Pancreas (tissue), 10 donors: Measurements from ENCODE around the gene RIPOR2. TPM values are rescaled to one million over a fixed set of nuclear protein-coding genes. Genes with fewer than 3 reads are reported as not detected.

Experiments
- ATAC-seq, 4 donors: fragments of 200-7000 bp; cut with Tn5 transposase; one replicate each; pipeline versions ENCODE4 v1.8.0 to v1.9.1; 2020; ENCODE audit warnings: mild to moderate bottlenecking in 4 of 4, moderate library complexity in 4 of 4
- DNase-seq, 6 donors: peaks; one replicate each; pipeline ENCODE4 v3.0.0-alpha.2; 2020
- FAIRE-seq: peaks from 2 replicates; lab custom pipeline; 2012; peaks lifted over from hg19 to GRCh38; lab: Jason Lieb, UNC
- H3K27ac ChIP-seq, 4 donors: fragments of 200-600 bp; sonication (generic); 1 replicate in 3 of 4; 2 replicates in 1 of 4; pipeline versions ENCODE4 v1.5.0 to v1.8.0; 2020
- H3K27me3 ChIP-seq, 4 donors: fragments of 200-600 bp; one replicate each; pipeline ENCODE4 v1.8.0; 2021
- H3K36me3 ChIP-seq, 3 donors: fragments of 200-600 bp; sonication (generic) in 1 of 3; one replicate each; pipeline versions ENCODE4 v1.5.0 to v1.8.0; 2020 to 2021
- H3K4me1 ChIP-seq, 3 donors: fragments of 200-600 bp; one replicate each; pipeline ENCODE4 v1.8.0; 2021
- H3K4me3 ChIP-seq, 4 donors: fragments of 200-600 bp; sonication (generic) in 2 of 4; one replicate each; pipeline versions ENCODE4 v1.5.0 to v1.8.0; 2020 to 2021
- H3K9me3 ChIP-seq, 4 donors: fragments of 200-600 bp; one replicate each; pipeline ENCODE4 v1.8.0; 2021
- CTCF ChIP-seq, 4 donors: fragments of 200-600 bp; sonication (generic) in 3 of 4; IDR thresholded peaks; one replicate each; pipeline versions ENCODE4 v1.5.0 to v1.8.0; 2021; ENCODE audit warnings: antibody characterized with exemption in 4 of 4
- WGBS, 2 donors: extraction: QIAGEN DNeasy Blood & Tissue Kit; methylation state at CpG; one replicate each; pipeline ENCODE4 v1.1.7; 2013; 5-methylcytosine and 5-hydroxymethylcytosine counted together
- intact Hi-C, 3 donors: fragments of 100-400 bp; cut with DNase I; formaldehyde crosslinking; loops; one replicate each; pipeline versions ENCODE4 v1.11.1 to v1.14.2; 2022
- polyA plus RNA-seq, 2 donors: library from polyadenylated mRNA; stranded (reverse); fragments of 200-250 nt; gene quantifications; one replicate each; pipeline ENCODE4 v1.2.3, GENCODE V29; 2013
- total RNA-seq, 6 donors: library from RNA; stranded (reverse); fragmentation: NEBNext Ultra II Directional in 4 of 6; extraction: Animal tissue kit (Norgen Biotek cat#: 25700) in 4 of 6; gene quantifications; one replicate each; pipeline versions ENCODE4 v1.2.1 to v1.2.4, GENCODE V29; 2021 to 2023
- donor health status: healthy with polysubstance abuse.
- donor health status: DM: no; HTN: no; CAD: no; lungs with moderate emphysema.
- donor health status: DM: no; HTN: no; CAD: no.
- donor health status: control.
- donor health status: control.
- donor health status: Bipolar disorder and iron deficiency.
- donor health status: DM: yes; HTN: yes; CAD: no.
- donor health status: DM: no; HTN: no; CAD: no.
- donor health status: DM: no; HTN: no; CAD: no.
- donor health status: DM: yes; HTN: yes; CAD: no.

RIPOR2 gene
- total and polyA plus RNA-seq, 8 donors, result 0.28 to 3.7 (median 1.00) TPM

- intact Hi-C loops, result no loop called here
- no peak for TF ChIP-seq CTCF (IDR thresholded peaks at IDR 0.05)
- Histone ChIP-seq H3K36me3 (no peaks in the 10 kb centered on the region), H3K27me3 (no peaks in the 10 kb centered on the region), H3K9me3 (no peaks in the 10 kb centered on the region), H3K27ac (no peak overlapping the region), H3K4me1 (no peaks in the 10 kb centered on the region), H3K4me3 (no peak overlapping the region)
- no peak for ATAC-seq
- DNase-seq, result no peak
- no peak for FAIRE-seq
- 87 to 90% methylated on average over 6 of the region's 6 CpGs for WGBS, 2 donors
Measured at GRCh38 chr6:24963887-24964570, 28.3 kb upstream of the RIPOR2 start.

- Histone ChIP-seq H3K4me1 (no peaks in the 10 kb centered on the region), H3K36me3 (no peaks in the 10 kb centered on the region), H3K4me3 (no peak overlapping the region), H3K27me3 (no peaks in the 10 kb centered on the region), H3K9me3 (no peaks in the 10 kb centered on the region), H3K27ac (no peak overlapping the region)
- WGBS, 2 donors, result 69 to 82% methylated on average over 1 of the region's 1 CpG
- DNase-seq, result no peak
- FAIRE-seq, result no peak
- intact Hi-C loops, result no loop called here
- ATAC-seq, result no peak
- TF ChIP-seq CTCF (IDR thresholded peaks at IDR 0.05), result no peak
Measured at GRCh38 chr6:24963339-24963738, 27.6 kb upstream of the RIPOR2 start.

DNA sequence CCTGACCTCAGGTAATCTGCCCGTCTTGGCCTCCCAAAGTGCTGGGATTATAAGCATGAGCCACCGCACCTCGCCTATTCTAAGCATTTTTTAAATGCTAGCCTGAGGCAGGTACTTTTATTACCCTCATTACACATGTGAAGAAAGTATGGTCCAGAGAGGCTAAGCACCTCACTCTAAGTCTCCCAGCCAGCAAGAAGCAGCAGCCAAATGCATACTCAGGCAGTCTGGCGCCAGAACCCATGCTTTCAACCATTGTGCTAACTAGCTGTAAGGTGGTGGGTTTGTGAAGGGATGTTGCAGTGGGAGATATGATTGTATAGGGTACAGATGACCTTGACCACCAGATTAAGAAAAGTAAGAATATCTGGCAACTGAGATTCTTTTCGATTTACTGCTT, 26.1 kb upstream of the RIPOR2 start:
- ATAC-seq, result no peak
- H3K27ac ChIP-seq, result no peak overlapping the region
- no peaks in the 10 kb centered on the region for H3K9me3 ChIP-seq
- TF ChIP-seq CTCF (IDR thresholded peaks at IDR 0.05), result no peak
- intact Hi-C loops, result no loop called here
- DNase-seq, result no peak
- no peaks in the 10 kb centered on the region for H3K36me3 ChIP-seq
- no peaks in the 10 kb centered on the region for H3K27me3 ChIP-seq
- 65 to 88% methylated on average over 5 of the region's 5 CpGs for WGBS, 2 donors
- FAIRE-seq, result no peak
- H3K4me3 ChIP-seq, result no peak overlapping the region
- no peaks in the 10 kb centered on the region for H3K4me1 ChIP-seq

DNA sequence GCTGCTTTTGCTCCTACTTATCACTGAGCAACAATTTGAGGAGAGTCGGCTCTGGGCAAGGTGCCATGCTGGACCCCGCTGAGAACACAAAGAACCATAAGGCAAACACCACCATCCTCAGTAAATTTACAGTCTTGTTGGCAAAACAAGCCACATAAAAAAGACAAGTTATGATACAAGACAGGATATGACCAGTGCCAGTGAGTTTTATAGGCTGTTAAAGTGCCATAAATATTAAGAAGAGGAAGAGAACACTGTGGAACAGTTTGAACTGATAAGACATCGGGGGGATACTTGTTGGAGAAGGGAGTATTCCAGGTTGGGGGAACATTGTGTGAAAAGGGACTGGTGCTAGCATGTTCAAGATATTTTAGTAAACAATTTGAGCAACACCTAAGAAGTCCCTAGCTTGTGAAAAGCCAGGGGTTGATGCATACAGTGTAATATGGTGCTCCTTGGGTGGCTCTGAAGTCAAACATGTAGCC, 25.3 kb upstream of the RIPOR2 start:
- no peak for ATAC-seq
- TF ChIP-seq CTCF (IDR thresholded peaks at IDR 0.05), result no peak
- Histone ChIP-seq H3K4me3 (no peak overlapping the region), H3K27ac (no peak overlapping the region), H3K27me3 (no peaks in the 10 kb centered on the region), H3K4me1 (no peaks in the 10 kb centered on the region), H3K36me3 (no peaks in the 10 kb centered on the region), H3K9me3 (no peaks in the 10 kb centered on the region)
- WGBS, 2 donors, result 58 to 66% methylated on average over 3 of the region's 3 CpGs
- intact Hi-C loops, result no loop called here
- DNase-seq, result no peak
- FAIRE-seq, result no peak

GRCh38 chr6:24959319-24959718, 23.6 kb upstream of the RIPOR2 start:
- FAIRE-seq (no peak), ATAC-seq (no peak), DNase-seq (no peak)
- no peaks in the 10 kb centered on the region for H3K27me3 ChIP-seq
- no peaks in the 10 kb centered on the region for H3K36me3 ChIP-seq
- H3K9me3 ChIP-seq, result no peaks in the 10 kb centered on the region
- H3K4me3 ChIP-seq, result no peak overlapping the region
- intact Hi-C loops, result no loop called here
- H3K4me1 ChIP-seq, result no peaks in the 10 kb centered on the region
- WGBS, 2 donors, result 51 to 71% methylated on average over 1 of the region's 1 CpG
- H3K27ac ChIP-seq, result no peak overlapping the region
- no peak for TF ChIP-seq CTCF (IDR thresholded peaks at IDR 0.05)
